ENCODE data around the gene BFSP2. TPM values are rescaled to one million over a fixed set of nuclear protein-coding genes. Genes with fewer than 3 reads are reported as not detected.

The BFSP2 gene
- total and polyA plus RNA-seq, 2 donors (not counting 1 experiment from before 2014, with no cell fraction given), result 0.60 to 1.6 TPM

- H3K4me1 ChIP-seq (ENCODE audit: control insufficient read depth in 2 of 2, insufficient read depth in 2 of 2, low read length in 2 of 2), result peaks cover 12 to 15% of the 10 kb centered on the region in 2 donors
- H3K27me3 ChIP-seq (replicated peaks in 1 of 4; ENCODE audit: control extremely low read depth in 1 of 4, control insufficient read depth in 3 of 4, insufficient read depth in 4 of 4, low read length in 3 of 4), result no peaks in the 10 kb centered on the region
- H3K9me3 Mint-ChIP-seq (ENCODE audit: insufficient read depth), result no peaks in the 10 kb centered on the region
- no peak overlapping the region for H2AFZ ChIP-seq (ENCODE audit: insufficient read depth, low read depth, low read length, poor library complexity, severe bottlenecking)
- H3K4me3 ChIP-seq (ENCODE audit: control extremely low read depth in 1 of 5, extremely low read depth in 1 of 5, insufficient read depth in 1 of 5, low read depth in 2 of 5, low read length in 4 of 5), result no peak overlapping the region
- H3K4me3 Mint-ChIP-seq, result no peak overlapping the region
- no peak overlapping the region for H3K9ac ChIP-seq (ENCODE audit: low read length)
- no peaks in the 10 kb centered on the region for H4K20me1 ChIP-seq (ENCODE audit: control insufficient read depth, insufficient read depth, low read length, poor library complexity, severe bottlenecking)
- intact Hi-C loops (cut with micrococcal nuclease), result loop anchor here (5.0 kb wide), 1 partner anchor 63 kb away; the partner anchor contains the start of gene CDV3
- peaks cover 13% of the 10 kb centered on the region for H3K4me1 Mint-ChIP-seq
- H3K27ac Mint-ChIP-seq, result no peak overlapping the region
- ATAC-seq (ENCODE audit: low read depth) (no peak), DNase-seq (no peak)
- no peaks in the 10 kb centered on the region for H3K79me2 ChIP-seq (ENCODE audit: control insufficient read depth, insufficient read depth, low read length)
- H3K9me3 ChIP-seq (ENCODE audit: control extremely low read depth in 1 of 3, control insufficient read depth in 2 of 3, insufficient read depth in 1 of 3, low read length in 2 of 3), result no peaks in the 10 kb centered on the region
- no peaks in the 10 kb centered on the region for H3K27me3 Mint-ChIP-seq
- no peaks in the 10 kb centered on the region for H3K36me3 ChIP-seq (replicated peaks in 1 of 2; ENCODE audit: control extremely low read depth in 1 of 2, control insufficient read depth in 1 of 2, extremely low read depth in 1 of 2, insufficient read depth in 2 of 2, low read length in 1 of 2)
- ChIA-PET POLR2A (no interaction called here), CTCF (interaction anchor here (1.6 kb wide), 1 partner anchor 21 kb away, joined by 3 read pairs; no protein-coding TSS in a partner anchor)
- no peak overlapping the region for H3K27ac ChIP-seq (ENCODE audit: low read length in 2 of 2)
- no peak for TF ChIP-seq EZH2 (IDR thresholded peaks at IDR 0.05; ENCODE audit: borderline replicate concordance, insufficient read depth, low read depth, low read length, poor library complexity, severe bottlenecking)
- TF ChIP-seq, protein P1, sequence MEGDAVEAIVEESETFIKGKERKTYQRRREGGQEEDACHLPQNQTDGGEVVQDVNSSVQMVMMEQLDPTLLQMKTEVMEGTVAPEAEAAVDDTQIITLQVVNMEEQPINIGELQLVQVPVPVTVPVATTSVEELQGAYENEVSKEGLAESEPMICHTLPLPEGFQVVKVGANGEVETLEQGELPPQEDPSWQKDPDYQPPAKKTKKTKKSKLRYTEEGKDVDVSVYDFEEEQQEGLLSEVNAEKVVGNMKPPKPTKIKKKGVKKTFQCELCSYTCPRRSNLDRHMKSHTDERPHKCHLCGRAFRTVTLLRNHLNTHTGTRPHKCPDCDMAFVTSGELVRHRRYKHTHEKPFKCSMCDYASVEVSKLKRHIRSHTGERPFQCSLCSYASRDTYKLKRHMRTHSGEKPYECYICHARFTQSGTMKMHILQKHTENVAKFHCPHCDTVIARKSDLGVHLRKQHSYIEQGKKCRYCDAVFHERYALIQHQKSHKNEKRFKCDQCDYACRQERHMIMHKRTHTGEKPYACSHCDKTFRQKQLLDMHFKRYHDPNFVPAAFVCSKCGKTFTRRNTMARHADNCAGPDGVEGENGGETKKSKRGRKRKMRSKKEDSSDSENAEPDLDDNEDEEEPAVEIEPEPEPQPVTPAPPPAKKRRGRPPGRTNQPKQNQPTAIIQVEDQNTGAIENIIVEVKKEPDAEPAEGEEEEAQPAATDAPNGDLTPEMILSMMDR (IDR thresholded peaks at IDR 0.05), result no peak
- no peak overlapping the region for H3K4me2 ChIP-seq (replicated peaks; ENCODE audit: low read depth, low read length, poor library complexity, severe bottlenecking)
These were observed 109.6 kb downstream of the BFSP2 start for GRCh38 chr3:133509488-133509887.

DNA sequence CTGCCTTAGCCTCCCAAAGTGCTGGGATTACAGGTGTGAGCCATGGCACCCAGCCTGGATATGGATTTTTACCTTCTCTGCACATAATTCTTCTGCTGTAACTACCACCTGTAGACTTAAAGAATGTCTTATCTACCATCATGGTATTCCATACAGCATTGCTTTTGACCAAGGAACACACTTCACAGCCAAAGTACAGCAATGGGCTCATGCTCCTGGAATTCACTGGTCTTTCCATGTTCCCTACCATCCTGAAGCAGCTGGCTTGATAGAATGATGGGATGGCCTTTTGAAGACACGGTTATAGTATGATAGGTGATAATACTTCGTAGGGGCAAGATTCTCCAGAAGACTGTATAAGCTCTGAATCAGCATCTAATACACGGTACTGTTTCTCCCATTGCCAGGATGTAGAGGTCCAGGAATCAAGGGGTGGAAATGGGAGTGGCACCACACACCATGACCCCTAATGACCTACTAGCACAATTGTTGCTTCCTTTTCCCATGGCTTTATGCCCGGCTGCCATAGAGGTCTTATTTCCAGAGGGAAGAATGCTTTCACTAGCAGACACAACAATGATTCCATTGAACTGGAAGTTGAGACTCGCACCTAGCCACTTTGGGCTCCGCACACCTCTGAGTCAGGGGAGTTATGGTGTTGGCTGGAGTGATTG, 112.7 kb downstream of the BFSP2 start:
- Histone ChIP-seq H3K4me3 (ENCODE audit: control extremely low read depth in 1 of 5, extremely low read depth in 1 of 5, insufficient read depth in 1 of 5, low read depth in 2 of 5, low read length in 4 of 5) (no peak overlapping the region), H3K36me3 (replicated peaks in 1 of 2; ENCODE audit: control extremely low read depth in 1 of 2, control insufficient read depth in 1 of 2, extremely low read depth in 1 of 2, insufficient read depth in 2 of 2, low read length in 1 of 2) (no peaks in the 10 kb centered on the region), H2AFZ (ENCODE audit: insufficient read depth, low read depth, low read length, poor library complexity, severe bottlenecking) (no peak overlapping the region), H3K9ac (ENCODE audit: low read length) (no peak overlapping the region), H3K27me3 (replicated peaks in 1 of 4; ENCODE audit: control extremely low read depth in 1 of 4, control insufficient read depth in 3 of 4, insufficient read depth in 4 of 4, low read length in 3 of 4) (no peaks in the 10 kb centered on the region), H3K9me3 (ENCODE audit: control extremely low read depth in 1 of 3, control insufficient read depth in 2 of 3, insufficient read depth in 1 of 3, low read length in 2 of 3) (no peaks in the 10 kb centered on the region), H3K79me2 (ENCODE audit: control insufficient read depth, insufficient read depth, low read length) (no peaks in the 10 kb centered on the region), H3K4me2 (replicated peaks; ENCODE audit: low read depth, low read length, poor library complexity, severe bottlenecking) (no peak overlapping the region), H3K4me1 (ENCODE audit: control insufficient read depth in 2 of 2, insufficient read depth in 2 of 2, low read length in 2 of 2) (no peaks in the 10 kb centered on the region), H4K20me1 (ENCODE audit: control insufficient read depth, insufficient read depth, low read length, poor library complexity, severe bottlenecking) (no peaks in the 10 kb centered on the region), H3K27ac (ENCODE audit: low read length in 2 of 2) (no peak overlapping the region)
- Mint-ChIP-seq H3K4me1 (no peaks in the 10 kb centered on the region), H3K9me3 (ENCODE audit: insufficient read depth) (no peaks in the 10 kb centered on the region), H3K27ac (no peak overlapping the region), H3K27me3 (no peaks in the 10 kb centered on the region), H3K4me3 (no peak overlapping the region)
- no CpG with 5 or more reads among the region's 6 CpGs for WGBS (ENCODE audit: insufficient coverage)
- ChIA-PET CTCF (interaction anchor here (1.4 kb wide), 1 partner anchor 60 kb away, joined by 5 read pairs; no protein-coding TSS in a partner anchor), POLR2A (no interaction called here)
- DNase-seq (no peak), ATAC-seq (ENCODE audit: low read depth) (no peak)
- TF ChIP-seq EZH2 (IDR thresholded peaks at IDR 0.05; ENCODE audit: borderline replicate concordance, insufficient read depth, low read depth, low read length, poor library complexity, severe bottlenecking), result no peak
- TF ChIP-seq, protein P1 (IDR thresholded peaks at IDR 0.05), result no peak
- intact Hi-C loops (cut with micrococcal nuclease), result no loop called here
